ENCODE results near the gene GRIA3. TPM values are rescaled to one million over a fixed set of nuclear protein-coding genes. Genes with fewer than 3 reads are reported as not detected.

The GRIA3 gene
- total RNA-seq, 1 donor from 2014 or later, result 1.4 TPM

DNA sequence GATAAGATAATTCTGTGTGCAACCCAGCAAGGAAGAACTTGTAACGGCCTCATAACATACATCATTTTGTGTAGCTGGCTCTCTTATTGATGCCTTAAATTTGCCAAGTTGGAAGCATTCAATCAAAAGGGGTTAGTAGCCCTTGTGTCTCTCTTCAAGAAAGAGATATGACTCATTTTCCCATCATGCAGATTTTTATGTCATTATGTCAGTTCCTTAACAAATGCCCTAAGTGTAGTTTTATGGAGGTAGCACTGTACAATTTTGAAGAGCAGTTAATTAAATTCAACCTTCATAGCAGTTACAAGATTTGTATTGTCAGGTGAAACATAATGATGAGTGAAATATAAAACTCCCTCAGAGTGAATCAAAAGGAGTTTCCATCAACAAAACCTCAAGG lies 215.6 kb downstream of the GRIA3 start:
- no peaks in the 10 kb centered on the region for H3K4me1 Mint-ChIP-seq
- H3K4me3 Mint-ChIP-seq, result no peak overlapping the region
- no peak overlapping the region for H3K27ac Mint-ChIP-seq (ENCODE audit: unreplicated experiment)
- H3K9me3 Mint-ChIP-seq, result no peaks in the 10 kb centered on the region
- DNase-seq (ENCODE audit: low read depth, low spot score), result no peak
- no peaks in the 10 kb centered on the region for H3K27me3 Mint-ChIP-seq (ENCODE audit: low read depth)
- no peaks in the 10 kb centered on the region for H3K36me3 Mint-ChIP-seq (ENCODE audit: low read depth)
- TF ChIP-seq, protein P1, sequence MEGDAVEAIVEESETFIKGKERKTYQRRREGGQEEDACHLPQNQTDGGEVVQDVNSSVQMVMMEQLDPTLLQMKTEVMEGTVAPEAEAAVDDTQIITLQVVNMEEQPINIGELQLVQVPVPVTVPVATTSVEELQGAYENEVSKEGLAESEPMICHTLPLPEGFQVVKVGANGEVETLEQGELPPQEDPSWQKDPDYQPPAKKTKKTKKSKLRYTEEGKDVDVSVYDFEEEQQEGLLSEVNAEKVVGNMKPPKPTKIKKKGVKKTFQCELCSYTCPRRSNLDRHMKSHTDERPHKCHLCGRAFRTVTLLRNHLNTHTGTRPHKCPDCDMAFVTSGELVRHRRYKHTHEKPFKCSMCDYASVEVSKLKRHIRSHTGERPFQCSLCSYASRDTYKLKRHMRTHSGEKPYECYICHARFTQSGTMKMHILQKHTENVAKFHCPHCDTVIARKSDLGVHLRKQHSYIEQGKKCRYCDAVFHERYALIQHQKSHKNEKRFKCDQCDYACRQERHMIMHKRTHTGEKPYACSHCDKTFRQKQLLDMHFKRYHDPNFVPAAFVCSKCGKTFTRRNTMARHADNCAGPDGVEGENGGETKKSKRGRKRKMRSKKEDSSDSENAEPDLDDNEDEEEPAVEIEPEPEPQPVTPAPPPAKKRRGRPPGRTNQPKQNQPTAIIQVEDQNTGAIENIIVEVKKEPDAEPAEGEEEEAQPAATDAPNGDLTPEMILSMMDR (conservative IDR thresholded peaks at IDR 0.05), result no peak

DNA sequence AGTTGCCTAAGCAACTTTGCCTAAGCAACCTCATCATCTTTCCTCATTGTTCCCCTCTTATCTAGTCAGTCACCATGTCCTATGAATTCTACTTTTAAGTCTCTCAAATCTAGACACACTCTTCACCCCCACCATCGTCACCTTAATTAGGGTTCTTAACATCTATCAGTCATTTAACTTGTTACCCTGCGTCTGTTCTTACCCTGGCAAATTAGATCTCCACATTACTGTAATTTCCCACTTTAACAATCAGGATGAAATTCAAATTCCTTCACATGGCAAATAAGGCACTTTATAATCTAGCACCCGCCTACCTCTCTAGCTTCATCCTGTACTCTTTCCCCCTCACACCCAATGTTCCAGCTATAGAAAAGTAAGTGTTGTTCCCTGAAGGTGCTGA lies 221.2 kb downstream of the GRIA3 start:
- no peaks in the 10 kb centered on the region for H3K4me1 Mint-ChIP-seq
- H3K9me3 Mint-ChIP-seq, result peaks cover 4% of the 10 kb centered on the region
- no peak overlapping the region for H3K27ac Mint-ChIP-seq (ENCODE audit: unreplicated experiment)
- H3K27me3 Mint-ChIP-seq (ENCODE audit: low read depth), result no peaks in the 10 kb centered on the region
- DNase-seq (ENCODE audit: low read depth, low spot score), result no peak
- H3K4me3 Mint-ChIP-seq, result no peak overlapping the region
- TF ChIP-seq, protein P1 (conservative IDR thresholded peaks at IDR 0.05), result no peak
- H3K36me3 Mint-ChIP-seq (ENCODE audit: low read depth), result peaks cover 4% of the 10 kb centered on the region

DNA sequence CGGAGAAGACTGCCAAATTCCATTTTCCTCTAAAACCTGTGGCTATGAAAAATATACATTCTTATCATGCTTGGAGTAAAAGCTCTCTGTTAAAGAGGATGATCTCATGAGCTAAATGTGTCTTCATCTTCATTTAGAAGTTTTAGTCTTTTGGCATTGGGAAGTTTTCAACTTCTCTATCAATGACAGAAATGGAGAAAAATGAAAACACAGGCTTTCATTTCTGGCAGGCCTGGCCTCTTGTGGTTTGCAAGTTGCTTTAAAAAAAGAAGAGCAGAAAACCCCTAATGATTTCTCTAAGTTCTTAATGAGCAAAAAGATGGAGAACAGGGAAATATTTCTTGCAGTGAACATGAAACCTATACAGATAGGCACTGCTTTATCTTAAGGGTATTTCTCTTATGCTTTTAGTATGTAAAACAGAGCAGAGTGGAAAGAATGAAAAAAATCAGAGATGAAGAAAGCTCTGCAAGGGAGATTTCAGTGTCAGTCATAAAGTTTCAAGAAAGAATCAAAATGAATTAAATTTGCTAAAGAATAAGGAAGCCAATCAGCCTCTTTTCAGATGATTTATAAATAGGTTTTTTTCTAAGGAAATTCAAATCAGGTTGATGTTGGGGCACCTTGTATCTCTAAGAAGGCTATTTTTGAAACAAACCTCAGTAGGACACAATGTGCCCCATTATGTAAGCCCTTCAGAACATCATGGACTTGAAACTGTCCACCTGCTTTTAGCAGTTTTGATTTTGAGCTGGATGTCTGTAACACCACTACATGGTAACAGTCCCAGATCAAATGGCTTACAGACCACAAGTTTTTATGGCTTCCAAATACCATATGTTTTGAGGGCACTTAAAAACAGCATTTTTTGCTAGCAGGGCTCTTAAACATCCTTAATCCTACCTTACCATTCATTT lies 225.0 kb downstream of the GRIA3 start:
- TF ChIP-seq, protein P1 (conservative IDR thresholded peaks at IDR 0.05), result no peak
- Mint-ChIP-seq H3K27ac (ENCODE audit: unreplicated experiment) (no peak overlapping the region), H3K4me1 (no peaks in the 10 kb centered on the region)

DNA sequence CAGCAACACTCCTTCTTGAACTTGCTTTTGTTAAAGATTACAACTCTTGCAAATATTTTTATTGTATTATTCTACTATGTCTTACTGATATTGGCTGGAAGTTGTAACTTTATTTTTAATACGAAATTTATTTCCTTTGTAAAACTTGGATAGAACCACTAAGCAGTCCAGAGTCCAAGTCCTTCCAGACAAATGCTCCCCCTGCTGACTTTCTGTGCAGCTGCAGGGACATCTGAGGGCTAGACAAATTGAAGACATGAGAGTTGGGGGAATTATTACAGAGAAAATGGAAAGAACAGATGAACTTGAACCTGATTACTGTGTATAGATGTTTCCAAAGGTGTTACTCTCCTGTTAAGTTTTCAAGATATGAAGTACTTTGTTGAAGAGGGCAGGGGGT lies 238.8 kb downstream of the GRIA3 start:
- peak; percentile 3 for DNase-seq (ENCODE audit: low read depth, low spot score)
- no peaks in the 10 kb centered on the region for H3K36me3 Mint-ChIP-seq (ENCODE audit: low read depth)
- H3K27ac Mint-ChIP-seq (ENCODE audit: unreplicated experiment), result no peak overlapping the region
- no peaks in the 10 kb centered on the region for H3K4me1 Mint-ChIP-seq
- H3K27me3 Mint-ChIP-seq (ENCODE audit: low read depth), result no peaks in the 10 kb centered on the region
- TF ChIP-seq, protein P1 (conservative IDR thresholded peaks at IDR 0.05), result peak; percentile 68
- H3K9me3 Mint-ChIP-seq, result no peaks in the 10 kb centered on the region
- no peak overlapping the region for H3K4me3 Mint-ChIP-seq

More for the DNA sequence above, 225.0 kb downstream of the GRIA3 start:
- Mint-ChIP-seq H3K4me3 (no peak overlapping the region), H3K27me3 (ENCODE audit: low read depth) (no peaks in the 10 kb centered on the region), H3K9me3 (peaks cover 8% of the 10 kb centered on the region), H3K36me3 (ENCODE audit: low read depth) (peaks cover 4% of the 10 kb centered on the region)
- DNase-seq (ENCODE audit: low read depth, low spot score), result no peak

DNA sequence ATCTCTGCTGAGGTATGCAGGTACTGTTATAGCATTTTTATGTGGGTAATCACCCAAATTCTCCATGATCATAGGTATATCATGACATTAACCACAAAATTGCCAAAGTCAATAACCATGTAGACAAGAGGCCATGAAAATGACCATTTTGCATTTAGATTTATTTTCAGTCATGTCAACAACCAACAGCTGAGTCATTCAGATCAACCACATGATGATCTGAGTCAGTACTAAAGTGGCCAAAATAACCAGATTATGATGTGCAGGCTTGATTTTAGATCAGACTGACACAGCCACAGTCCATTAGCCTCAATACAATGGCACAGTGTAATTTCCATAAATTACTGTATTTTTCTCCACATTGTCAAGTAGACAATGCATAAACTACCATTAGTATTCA lies 240.5 kb downstream of the GRIA3 start:
- no peak overlapping the region for H3K4me3 Mint-ChIP-seq
- TF ChIP-seq, protein P1 (conservative IDR thresholded peaks at IDR 0.05), result no peak
- DNase-seq (ENCODE audit: low read depth, low spot score), result no peak
- no peaks in the 10 kb centered on the region for H3K36me3 Mint-ChIP-seq (ENCODE audit: low read depth)
- no peaks in the 10 kb centered on the region for H3K9me3 Mint-ChIP-seq
- no peak overlapping the region for H3K27ac Mint-ChIP-seq (ENCODE audit: unreplicated experiment)
- H3K4me1 Mint-ChIP-seq, result no peaks in the 10 kb centered on the region
- H3K27me3 Mint-ChIP-seq (ENCODE audit: low read depth), result no peaks in the 10 kb centered on the region

Data from neural crest cell (in vitro differentiated cells).